ENCODE data around the gene MSH5. TPM values are rescaled to one million over a fixed set of nuclear protein-coding genes. Genes with fewer than 3 reads are reported as not detected.
A peak's percentile ranks its signal among the peaks of the same experiment; 100 is the strongest.

Gene MSH5
- total RNA-seq, 4 donors from 2014 or later: 2.3 to 7.9 (median 6.8) TPM

- H3K4me3 ChIP-seq: peak overlapping the region; percentile 68 to 91 (median 79)
- H3K9me3 ChIP-seq: no peaks in the 10 kb centered on the region
- peak overlapping the region; percentile 90 to 98 (median 96) for H3K27ac ChIP-seq
- no peak for DNase-seq
- TF ChIP-seq CTCF (IDR thresholded peaks at IDR 0.05) (no peak), POLR2A (IDR thresholded peaks at IDR 0.05) (peak in 2 of 4 donors; percentile 31 to 54)
- no peaks in the 10 kb centered on the region for H3K27me3 ChIP-seq
- peaks cover 27 to 67% (median 32%) of the 10 kb centered on the region in 3 donors for H3K36me3 ChIP-seq
- WGBS, 2 donors: 13 to 46% methylated on average over 12 to 25 of the region's 46 CpGs
- intact Hi-C loops (cut with DNase I): loop anchor here (10.0 kb wide), 1 partner anchor 105 kb away; no protein-coding TSS in a partner anchor
- H3K4me1 ChIP-seq: peaks cover 31 to 91% (median 40%) of the 10 kb centered on the region in 3 donors
Observed at GRCh38 chr6:31729979-31730630, 9.7 kb upstream of the MSH5 start.

GRCh38 chr6:31730631-31731086 is 9.1 kb upstream of the MSH5 start:
- WGBS, 2 donors: 67 to 82% methylated on average over 7 to 11 of the region's 11 CpGs
- Histone ChIP-seq H3K27me3 (no peaks in the 10 kb centered on the region), H3K27ac (peak overlapping the region; percentile 90 to 98 (median 96)), H3K4me1 (peaks cover 31 to 88% (median 40%) of the 10 kb centered on the region in 3 donors), H3K4me3 (peak overlapping the region; percentile 68 to 91 (median 79)), H3K36me3 (peaks cover 27 to 67% (median 32%) of the 10 kb centered on the region in 3 donors), H3K9me3 (no peaks in the 10 kb centered on the region)
- no peak for DNase-seq
- no peak for TF ChIP-seq CTCF (IDR thresholded peaks at IDR 0.05)
- no peak for TF ChIP-seq POLR2A (IDR thresholded peaks at IDR 0.05)
- intact Hi-C loops (cut with DNase I): loop anchor here (10.0 kb wide), 1 partner anchor 104 kb away; no protein-coding TSS in a partner anchor

- WGBS, 2 donors: 64 to 69% methylated on average over 2 to 3 of the region's 3 CpGs
- H3K27ac ChIP-seq: peak overlapping the region in 1 of 4 donors; percentile 95
- intact Hi-C loops (cut with DNase I): loop anchor here (10.0 kb wide), 1 partner anchor 103 kb away; no protein-coding TSS in a partner anchor
- H3K4me1 ChIP-seq: peaks cover 32 to 81% (median 42%) of the 10 kb centered on the region in 3 donors
- H3K4me3 ChIP-seq: no peak overlapping the region
- peaks cover 27 to 56% (median 32%) of the 10 kb centered on the region in 3 donors for H3K36me3 ChIP-seq
- no peaks in the 10 kb centered on the region for H3K9me3 ChIP-seq
- no peak for TF ChIP-seq POLR2A (IDR thresholded peaks at IDR 0.05)
- TF ChIP-seq CTCF (IDR thresholded peaks at IDR 0.05): no peak
- no peaks in the 10 kb centered on the region for H3K27me3 ChIP-seq
- DNase-seq: no peak
Observed at GRCh38 chr6:31732029-31732428, 7.8 kb upstream of the MSH5 start.

DNA sequence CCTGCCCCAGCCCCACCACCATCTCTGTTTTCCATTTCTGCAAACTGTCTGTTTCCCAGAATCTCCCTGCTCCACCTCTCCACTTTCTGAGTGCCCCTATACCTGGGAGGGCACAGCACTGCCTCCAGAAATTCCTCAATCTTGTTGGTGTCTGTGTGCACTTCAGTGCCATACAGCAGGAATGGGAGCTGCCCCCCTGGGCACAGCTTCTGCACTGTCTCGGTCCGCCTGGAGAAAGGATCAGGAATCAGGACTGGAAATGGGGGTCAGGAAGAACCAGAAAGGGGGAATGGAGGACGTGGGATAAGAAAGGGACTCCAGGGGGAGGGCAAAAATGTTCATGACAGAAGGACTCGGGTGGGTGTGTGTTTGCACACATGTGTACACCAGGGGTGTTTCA is 6.1 kb upstream of the MSH5 start:
- peaks cover 27 to 41% (median 32%) of the 10 kb centered on the region in 3 donors for H3K36me3 ChIP-seq
- WGBS, 2 donors: 67 to 72% methylated on average over 3 of the region's 4 CpGs
- H3K4me3 ChIP-seq: peak overlapping the region in 2 of 4 donors; percentile 68 to 89
- peaks cover 37 to 81% (median 45%) of the 10 kb centered on the region in 3 donors for H3K4me1 ChIP-seq
- intact Hi-C loops (cut with DNase I): loop anchor here (10.0 kb wide), 1 partner anchor 101 kb away; no protein-coding TSS in a partner anchor
- no peak for DNase-seq
- H3K27me3 ChIP-seq: no peaks in the 10 kb centered on the region
- H3K9me3 ChIP-seq: no peaks in the 10 kb centered on the region
- H3K27ac ChIP-seq: peak overlapping the region; percentile 94 to 99 (median 98)
- no peak for TF ChIP-seq CTCF (IDR thresholded peaks at IDR 0.05)
- TF ChIP-seq POLR2A (IDR thresholded peaks at IDR 0.05): no peak

GRCh38 chr6:31734247-31734820 is 5.5 kb upstream of the MSH5 start:
- Histone ChIP-seq H3K4me1 (peaks cover 40 to 81% (median 45%) of the 10 kb centered on the region in 3 donors), H3K27ac (peak overlapping the region; percentile 94 to 99 (median 98)), H3K27me3 (no peaks in the 10 kb centered on the region), H3K9me3 (no peaks in the 10 kb centered on the region), H3K36me3 (peaks cover 27 to 41% (median 32%) of the 10 kb centered on the region in 3 donors), H3K4me3 (peak overlapping the region; percentile 53 to 89 (median 75))
- no peak for DNase-seq
- intact Hi-C loops (cut with DNase I): loop anchor here (10.0 kb wide), 1 partner anchor 100 kb away; no protein-coding TSS in a partner anchor
- TF ChIP-seq POLR2A (IDR thresholded peaks at IDR 0.05): no peak
- TF ChIP-seq CTCF (IDR thresholded peaks at IDR 0.05): no peak
- WGBS, 2 donors: 8 to 19% methylated on average over 2 of the region's 2 CpGs

Data from esophagus squamous epithelium (tissue), 5 donors.